Measurements from ENCODE around the gene USP31.

The USP31 gene

DNA sequence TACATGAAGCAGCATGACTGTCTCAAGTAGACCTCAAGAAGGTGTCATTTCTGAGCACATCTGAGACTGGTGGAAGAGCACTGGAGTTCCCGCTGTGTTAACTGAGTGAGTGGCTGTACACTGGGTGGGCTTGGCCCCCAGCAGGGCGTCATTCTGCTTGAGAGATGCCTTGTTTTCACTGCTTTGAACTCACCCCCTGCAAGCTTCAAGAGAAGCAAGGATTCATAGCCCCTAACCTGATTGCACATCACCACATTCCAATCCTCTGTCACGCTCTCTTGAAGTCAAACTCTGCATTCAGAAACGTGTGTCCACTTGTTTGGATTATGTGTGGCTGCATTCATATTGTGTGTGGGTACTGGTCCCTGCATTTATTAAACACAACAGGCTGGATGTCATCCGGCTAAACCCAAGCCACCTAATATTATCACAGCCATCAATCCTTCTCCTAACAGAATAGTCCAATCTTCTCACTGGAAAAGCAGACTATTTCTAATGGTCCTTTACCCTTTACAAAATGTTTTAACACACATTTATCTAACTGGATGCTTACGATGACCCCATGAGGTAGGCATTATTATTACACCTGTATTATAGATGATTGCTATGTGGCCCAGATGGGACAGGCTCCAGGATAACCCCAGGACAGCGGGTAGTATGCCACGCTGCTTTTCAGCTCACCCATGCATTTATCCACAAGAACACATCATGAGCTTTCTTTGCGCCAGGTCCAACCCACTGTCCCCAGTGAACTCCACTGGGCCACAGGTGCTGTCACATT lies 76.3 kb downstream of the USP31 start:
- peak; percentile 21 for DNase-seq (ENCODE audit: low read depth)
- TF ChIP-seq, protein P1, sequence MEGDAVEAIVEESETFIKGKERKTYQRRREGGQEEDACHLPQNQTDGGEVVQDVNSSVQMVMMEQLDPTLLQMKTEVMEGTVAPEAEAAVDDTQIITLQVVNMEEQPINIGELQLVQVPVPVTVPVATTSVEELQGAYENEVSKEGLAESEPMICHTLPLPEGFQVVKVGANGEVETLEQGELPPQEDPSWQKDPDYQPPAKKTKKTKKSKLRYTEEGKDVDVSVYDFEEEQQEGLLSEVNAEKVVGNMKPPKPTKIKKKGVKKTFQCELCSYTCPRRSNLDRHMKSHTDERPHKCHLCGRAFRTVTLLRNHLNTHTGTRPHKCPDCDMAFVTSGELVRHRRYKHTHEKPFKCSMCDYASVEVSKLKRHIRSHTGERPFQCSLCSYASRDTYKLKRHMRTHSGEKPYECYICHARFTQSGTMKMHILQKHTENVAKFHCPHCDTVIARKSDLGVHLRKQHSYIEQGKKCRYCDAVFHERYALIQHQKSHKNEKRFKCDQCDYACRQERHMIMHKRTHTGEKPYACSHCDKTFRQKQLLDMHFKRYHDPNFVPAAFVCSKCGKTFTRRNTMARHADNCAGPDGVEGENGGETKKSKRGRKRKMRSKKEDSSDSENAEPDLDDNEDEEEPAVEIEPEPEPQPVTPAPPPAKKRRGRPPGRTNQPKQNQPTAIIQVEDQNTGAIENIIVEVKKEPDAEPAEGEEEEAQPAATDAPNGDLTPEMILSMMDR (conservative IDR thresholded peaks at IDR 0.05; ENCODE audit: low read length) = 0 out of 2 replicates have a peak, but pooled peaks have one; percentile 6
- no peak overlapping the region for H3K4me3 ChIP-seq (ENCODE audit: low read length)

DNA sequence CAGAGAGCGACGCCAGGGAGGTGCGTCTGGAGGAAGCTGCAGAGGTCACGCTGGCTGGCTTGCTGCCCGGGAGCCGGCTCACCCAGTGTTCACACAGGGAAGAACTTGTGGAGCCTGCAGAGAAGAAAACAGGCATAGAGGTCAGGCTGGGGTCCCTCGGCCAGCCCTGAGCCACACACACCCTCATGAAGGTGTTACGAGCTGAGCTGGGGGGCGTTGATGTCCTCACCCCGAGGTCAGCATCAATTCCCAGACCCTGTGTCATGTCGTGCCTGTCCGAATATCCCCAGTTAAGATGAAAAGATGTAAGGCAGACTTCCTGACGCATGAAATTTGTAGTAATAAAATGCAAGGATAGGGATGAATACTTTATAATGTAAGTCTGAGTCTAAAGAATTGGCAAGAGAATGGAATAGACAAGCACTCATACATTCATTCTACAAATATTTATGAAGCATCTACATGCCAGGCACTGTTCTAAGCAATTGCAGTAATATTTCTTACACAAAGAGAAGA lies 77.1 kb downstream of the USP31 start:
- TF ChIP-seq, protein P1 (conservative IDR thresholded peaks at IDR 0.05; ENCODE audit: low read length) = no peak
- DNase-seq (ENCODE audit: low read depth) = peak; percentile 44
- no peak overlapping the region for H3K4me3 ChIP-seq (ENCODE audit: low read length)

DNA sequence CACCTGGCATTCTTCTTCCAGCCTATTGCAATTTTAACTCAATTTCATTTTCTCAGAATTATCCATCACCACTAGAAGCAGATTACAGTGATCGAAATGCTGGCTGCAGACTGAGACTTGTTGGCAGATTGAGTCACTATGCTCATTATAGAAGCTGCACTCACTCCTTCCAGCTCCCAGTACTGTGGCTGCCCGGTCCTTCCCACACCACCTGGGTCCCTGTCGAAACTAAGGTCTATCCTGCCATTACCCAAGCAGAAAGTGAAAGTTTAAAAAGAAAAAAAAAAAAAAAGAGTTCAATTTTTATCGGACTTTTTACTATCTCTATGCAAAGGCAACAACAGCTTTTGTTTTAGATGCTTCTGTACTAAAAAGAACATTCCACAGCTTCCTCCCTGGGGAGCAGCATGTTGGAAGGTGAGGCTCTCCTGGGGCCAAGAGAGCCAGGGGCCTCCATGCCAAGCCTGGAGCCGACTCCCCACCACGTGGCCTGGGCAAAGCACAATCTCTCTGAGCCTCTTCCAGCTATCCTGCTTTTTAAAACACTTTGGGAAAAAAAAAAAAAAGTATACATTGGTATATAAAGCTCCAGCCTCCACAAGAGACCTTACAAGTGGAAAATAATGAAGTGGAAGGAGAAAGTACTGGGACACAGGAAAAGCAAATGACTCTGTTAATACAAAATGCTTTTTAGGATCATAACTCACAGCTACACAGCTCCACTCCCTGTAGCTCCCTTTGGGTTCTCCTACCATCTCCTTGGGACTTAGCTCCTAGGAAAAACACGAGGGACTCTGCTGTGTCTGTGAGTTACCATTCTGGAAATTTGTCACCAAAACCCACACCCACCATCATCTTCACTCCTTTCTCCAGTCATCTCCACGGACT lies 77.8 kb downstream of the USP31 start:
- TF ChIP-seq, protein P1 (conservative IDR thresholded peaks at IDR 0.05; ENCODE audit: low read length) = no peak
- DNase-seq (ENCODE audit: low read depth) = peak; percentile 20
- no peak overlapping the region for H3K4me3 ChIP-seq (ENCODE audit: low read length)

DNA sequence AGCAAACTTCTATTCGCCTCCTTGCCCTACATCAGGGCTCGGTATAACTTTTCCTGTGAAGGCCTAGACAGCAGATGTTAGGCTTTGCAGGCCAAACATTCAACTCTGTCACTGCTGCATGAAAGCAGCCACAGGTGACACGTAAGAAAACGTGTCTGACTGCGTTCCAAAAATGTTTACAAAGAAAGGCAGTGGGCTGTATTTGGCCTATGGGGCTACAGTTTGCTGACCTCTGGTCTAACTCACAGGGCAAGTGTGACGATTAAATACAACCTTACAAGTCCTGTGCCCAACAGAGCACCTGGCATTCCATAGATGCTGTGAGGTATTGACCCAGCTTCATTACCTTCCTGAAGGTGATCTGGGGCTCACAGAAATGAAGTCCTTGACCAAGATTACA lies 79.4 kb downstream of the USP31 start:
- no peak for DNase-seq (ENCODE audit: low read depth)
- no peak overlapping the region for H3K4me3 ChIP-seq (ENCODE audit: low read length)
- TF ChIP-seq, protein P1 (conservative IDR thresholded peaks at IDR 0.05; ENCODE audit: low read length) = no peak

DNA sequence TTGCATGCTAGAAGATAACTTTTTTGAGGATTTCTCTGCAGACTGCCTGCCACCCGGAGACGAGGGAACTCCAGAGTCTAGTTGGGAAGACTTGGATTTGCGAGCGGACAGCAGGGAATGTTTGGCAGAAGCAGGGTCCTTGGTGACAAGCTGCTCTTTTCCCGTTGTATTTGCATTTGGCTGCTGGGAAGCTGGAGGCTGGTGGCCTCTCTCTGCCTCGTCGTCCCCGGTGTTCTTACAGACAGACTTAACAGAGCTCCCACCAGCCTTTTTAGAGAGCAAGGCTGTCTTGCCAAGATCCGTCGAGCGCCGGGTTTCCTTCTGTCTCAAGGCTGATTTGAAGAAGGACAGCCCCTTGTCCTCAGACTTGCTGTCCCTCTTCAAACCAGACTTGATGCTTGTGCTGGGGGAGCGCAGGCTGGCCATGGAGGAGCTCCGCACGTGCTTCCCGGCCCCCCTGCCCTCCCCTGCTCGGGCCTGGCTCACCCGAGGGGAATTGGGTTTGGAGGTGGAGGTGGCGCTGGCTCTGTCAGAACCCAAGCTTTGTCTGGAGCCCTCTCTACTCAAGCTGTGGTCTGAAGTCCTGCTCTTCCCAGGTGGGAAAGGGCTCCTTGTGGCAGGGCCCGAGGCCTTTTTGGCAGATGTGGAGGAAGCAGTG lies 81.0 kb downstream of the USP31 start:
- DNase-seq (ENCODE audit: low read depth) = no peak
- TF ChIP-seq, protein P1 (conservative IDR thresholded peaks at IDR 0.05; ENCODE audit: low read length) = no peak
- no peak overlapping the region for H3K4me3 ChIP-seq (ENCODE audit: low read length)

DNA sequence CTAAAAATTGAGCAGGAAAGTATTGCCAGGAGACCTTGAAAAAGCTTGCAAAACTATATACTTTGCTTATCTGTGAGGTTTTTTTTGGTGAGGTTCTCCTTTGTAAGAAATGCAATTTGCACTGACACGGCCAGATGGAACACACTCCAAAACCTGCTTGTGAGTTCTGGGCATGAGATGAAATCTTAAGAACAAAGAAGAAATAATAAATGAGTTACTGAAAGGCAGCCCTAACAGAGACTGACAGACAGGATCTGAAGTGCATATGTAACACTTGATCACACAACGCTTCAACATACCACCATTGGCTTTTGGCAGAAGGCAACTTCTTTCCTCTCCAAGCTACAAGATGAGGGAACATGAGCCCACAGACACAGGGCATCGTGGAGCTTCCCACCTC lies 82.6 kb downstream of the USP31 start:
- H3K4me3 ChIP-seq (ENCODE audit: low read length) = no peak overlapping the region
- no peak for DNase-seq (ENCODE audit: low read depth)
- TF ChIP-seq, protein P1 (conservative IDR thresholded peaks at IDR 0.05; ENCODE audit: low read length) = no peak

Measured in AG10803 (cell line).